Activated CD8-positive, alpha-beta memory T cell treated with anti-CD3 and anti-CD28 coated beads for 48 hours (primary cell): ENCODE results near the gene DSCAML1.

ENCODE experiments used
- DNase-seq, 3 experiments: peaks; one replicate each; pipeline ENCODE4 v3.0.0-alpha.2; 2020; ENCODE audit warnings: low read depth in 2 of 3, low spot score in 2 of 3

The DSCAML1 gene

DNA sequence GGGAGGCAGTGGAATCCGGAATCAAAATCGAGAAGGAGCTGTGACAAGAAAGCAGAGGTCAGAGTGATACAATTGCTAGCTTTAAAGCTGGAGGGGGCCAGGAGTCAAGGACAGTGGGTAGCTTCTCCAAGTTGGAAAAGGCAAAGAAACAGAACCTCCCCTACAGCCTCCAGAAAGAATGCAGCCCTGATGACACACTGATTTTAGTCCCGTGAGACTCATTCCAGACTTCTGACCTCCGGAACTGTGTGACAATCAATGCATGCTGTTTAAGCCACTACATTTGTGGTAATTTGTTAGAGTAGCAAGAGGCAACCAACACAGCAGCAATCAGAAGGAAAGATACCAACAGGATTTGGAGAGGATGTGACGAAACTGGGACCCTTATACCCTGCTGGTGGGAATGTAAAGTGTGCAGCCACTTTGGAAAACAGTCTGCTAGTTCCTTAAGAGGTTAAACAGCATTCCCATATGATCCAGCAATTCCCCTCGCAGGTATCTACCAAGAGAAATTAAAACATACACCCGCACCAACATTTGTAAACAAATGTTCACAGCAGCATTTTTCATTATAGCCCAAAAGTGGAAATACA is 66.7 kb downstream of the DSCAML1 start:
- no peak for DNase-seq

GRCh38 chr11:117725048-117725734 is 71.8 kb downstream of the DSCAML1 start:
- no peak for DNase-seq

DNA sequence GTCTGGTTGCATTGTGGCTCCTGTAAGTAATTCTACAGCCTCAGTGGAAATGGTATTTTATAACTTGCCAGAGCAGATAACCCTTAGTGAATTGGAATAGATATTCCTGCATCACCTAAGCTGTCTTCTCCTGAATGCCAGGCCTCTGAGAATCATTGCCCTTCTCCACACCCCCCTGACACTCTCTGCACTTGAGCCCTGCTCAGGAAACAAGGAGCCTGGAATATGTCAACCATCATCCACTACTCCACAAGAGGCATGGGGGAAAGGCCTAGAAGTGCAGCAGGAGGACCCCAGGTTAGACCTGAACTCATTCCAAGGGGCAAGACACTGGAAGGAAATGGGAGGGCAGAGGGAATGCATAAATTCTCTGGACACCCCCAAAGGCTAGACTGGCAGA is 72.4 kb downstream of the DSCAML1 start:
- DNase-seq: no peak

- DNase-seq: no peak
Measured at GRCh38 chr11:117724104-117724503, 72.9 kb downstream of the DSCAML1 start.

DNA sequence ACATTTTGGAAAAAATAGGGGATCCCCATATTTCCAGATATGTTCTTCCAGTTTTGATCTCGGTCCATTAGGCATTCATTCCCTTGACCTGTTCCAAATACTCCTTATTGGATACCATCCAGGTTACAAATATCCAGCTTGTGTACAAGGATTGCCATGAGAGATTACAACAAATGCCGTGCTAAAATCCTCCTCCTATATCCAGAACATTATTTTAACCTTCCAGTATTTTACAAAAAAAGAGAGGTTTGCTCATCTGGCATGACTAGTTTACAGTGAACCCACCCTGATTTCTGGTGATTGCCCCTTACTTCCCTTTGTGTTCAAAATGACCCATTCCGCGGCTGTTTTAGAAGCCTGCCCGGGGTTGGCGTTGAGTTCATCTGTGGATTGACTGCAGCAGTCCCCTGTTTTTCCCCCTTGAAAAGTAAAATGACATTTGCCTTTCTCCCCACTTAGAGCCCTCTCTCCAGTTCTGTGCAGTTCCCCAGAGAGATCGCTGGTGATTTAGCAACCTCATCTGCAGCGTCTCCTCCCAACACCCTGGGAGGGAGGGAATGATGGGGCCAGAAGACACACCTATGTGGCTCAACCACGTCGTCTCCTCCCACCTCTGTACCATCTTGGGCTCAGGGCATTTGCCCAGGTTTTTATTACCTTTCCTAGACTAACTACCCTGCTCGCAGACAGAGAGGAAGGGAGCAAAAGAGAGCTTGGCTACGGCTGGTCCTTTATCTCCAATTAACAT is 73.6 kb downstream of the DSCAML1 start:
- no peak for DNase-seq

DNA sequence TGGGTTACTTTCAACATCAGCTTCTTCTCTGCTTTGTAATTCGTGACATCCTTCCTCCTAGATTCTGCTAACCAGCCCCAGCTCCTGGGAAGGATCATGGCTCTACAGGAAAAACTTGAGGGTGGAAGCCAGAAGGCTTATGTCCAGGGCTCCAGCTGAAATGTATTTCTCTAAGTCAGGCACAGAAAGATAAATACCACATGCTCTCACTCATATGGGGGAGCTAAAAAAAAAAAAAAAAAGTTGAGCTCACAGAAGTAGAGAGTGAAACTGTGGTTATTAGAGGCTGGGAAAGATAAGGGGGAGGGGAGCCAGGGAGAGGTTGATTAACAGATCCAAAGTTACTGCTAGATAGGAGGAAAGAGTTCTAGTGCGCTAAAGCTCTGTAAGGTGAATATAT is 74.9 kb downstream of the DSCAML1 start:
- no peak for DNase-seq

DNA sequence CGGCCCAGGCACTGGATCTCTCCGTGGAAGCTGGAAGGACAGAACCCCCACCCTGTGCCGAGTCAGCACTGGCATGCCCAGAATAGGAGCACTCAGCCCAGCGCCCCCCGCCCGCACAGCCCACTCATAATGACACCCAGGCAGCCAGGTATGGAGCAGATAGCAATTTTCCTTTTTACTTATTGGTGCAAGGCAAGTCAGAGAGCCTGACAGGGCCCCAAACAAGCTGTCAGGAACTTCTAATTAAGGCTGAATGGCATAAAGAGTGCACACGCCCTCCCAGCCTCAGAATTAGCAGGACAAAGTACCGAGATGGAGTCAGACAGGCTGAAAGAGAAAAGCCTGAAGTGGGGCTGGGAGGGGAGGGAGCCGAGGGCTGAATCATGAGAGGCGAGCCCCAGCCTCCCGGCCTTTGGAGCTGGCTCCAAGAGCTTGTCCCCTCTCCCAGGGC is 76.9 kb downstream of the DSCAML1 start:
- no peak for DNase-seq

- no peak for DNase-seq
Measured at GRCh38 chr11:117719480-117719879, 77.5 kb downstream of the DSCAML1 start.

DNA sequence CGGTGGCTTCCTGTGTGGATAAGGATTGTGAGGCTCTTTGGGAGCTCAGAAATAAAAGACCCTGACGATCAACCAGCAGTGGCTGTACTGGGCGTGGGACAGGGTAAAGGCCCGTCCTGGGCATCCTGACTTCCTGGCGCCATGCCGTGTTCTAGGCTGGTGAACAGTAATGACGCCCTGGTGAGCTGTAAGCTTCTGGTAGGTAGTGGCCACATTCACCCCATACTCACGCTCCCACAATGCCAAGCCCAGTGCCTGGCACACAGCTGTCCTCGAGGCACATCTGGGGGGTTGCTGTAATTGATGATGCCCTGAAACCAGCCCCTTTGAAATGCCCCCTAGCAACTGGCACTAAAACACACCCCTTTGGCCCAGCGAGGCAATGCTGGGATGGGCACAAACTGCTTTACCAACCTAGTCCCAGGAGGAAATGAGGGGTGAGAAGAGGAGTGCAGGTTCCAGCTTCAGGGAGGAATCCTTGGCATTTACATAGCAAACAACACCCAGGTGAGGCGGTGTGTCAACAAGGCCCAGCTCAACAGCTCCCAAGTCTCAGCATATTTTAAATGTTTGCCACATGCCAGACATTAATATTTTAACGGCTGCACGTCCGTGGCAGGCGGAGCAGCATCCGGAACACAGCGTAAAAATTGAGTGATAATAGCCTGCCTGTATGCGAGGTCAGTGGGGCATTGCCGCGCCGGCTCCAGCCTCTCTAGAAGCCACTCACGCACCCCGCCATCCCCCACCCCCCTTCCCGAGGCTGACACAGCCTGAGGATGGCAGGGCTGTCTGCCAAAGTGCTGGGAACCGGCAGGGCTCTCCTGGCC is 79.3 kb downstream of the DSCAML1 start:
- no peak for DNase-seq

GRCh38 chr11:117716521-117717440 is 80.2 kb downstream of the DSCAML1 start:
- no peak for DNase-seq

DNA sequence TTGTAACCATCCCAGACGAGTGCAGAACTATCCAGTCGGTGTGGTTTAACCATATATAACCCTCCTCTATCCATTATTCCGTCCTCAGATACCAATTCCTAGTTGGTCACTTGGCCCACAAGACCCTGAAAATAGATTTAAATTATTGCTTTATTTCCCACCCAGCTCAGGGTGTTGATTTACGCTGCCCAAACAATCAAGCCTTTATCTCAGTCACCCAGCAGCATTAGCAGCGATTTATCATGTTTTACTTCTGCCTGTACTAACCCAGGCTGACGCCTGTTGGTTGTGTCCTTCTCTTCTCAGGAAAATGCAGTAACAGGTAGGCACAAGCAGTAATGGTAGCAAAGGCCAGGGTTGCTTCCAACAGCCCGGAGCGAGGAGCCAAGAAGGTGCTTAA is 81.2 kb downstream of the DSCAML1 start:
- no peak for DNase-seq

- DNase-seq: no peak
Measured at GRCh38 chr11:117713538-117713991, 83.5 kb downstream of the DSCAML1 start.

DNA sequence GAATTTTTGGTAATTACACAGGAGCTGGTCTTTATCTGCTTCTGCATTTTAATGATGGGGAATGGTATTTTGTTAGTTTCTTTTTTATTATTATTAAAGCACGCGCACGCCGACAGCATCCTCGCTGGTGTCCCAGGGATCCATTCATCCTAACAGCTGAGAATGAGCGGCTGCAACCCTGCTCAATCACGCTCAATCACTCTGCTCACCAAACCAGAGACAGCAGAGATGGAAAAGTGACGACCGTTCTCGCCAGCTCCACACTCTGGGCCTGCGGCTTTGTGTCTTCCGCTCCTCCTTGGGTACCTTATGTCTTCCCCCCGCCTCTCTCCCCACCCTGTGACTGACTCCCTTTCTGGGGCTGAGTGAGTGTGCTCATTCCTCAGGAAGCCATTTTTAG is 84.5 kb downstream of the DSCAML1 start:
- DNase-seq: no peak

DNA sequence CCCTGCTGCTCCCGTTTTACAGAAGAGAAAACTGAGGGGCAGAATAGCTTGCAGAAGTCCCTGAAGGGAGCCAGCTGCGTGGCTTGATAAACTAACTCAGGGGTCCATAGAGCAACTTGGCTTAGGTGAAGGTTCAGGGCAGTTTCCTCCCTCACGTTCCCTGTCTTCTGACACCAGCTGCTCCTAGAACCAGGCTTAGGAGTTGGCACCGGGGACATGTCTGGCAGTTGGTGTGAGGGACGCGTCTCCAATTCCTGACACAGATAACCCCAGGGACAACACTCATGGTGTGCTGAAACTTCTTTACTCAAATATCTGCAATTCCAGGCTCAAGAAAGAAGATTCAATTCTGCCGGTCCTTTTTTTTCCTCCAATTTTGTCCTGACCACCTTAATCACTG is 85.7 kb downstream of the DSCAML1 start:
- no peak for DNase-seq

DNA sequence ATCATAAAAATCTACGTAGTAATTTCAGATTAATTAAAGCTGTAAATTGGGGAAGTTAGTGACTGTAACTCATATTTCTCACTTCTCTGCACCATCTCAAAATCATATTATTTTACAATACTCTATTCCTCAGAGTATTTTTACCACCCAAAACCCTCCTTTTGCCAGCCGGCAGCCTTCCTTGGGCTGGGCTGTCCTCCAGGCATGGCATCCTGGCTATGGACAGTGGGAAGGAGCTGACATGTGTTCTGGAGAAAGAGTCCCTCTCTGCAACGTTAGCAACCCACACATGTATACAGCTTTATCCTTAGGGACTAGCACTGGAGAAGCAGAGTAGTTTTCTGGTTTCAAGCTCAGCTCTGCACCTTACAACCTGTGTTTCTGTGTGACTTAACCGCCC is 86.8 kb downstream of the DSCAML1 start:
- no peak for DNase-seq

- DNase-seq: no peak
Measured at GRCh38 chr11:117706322-117706814, 90.6 kb downstream of the DSCAML1 start.

DNA sequence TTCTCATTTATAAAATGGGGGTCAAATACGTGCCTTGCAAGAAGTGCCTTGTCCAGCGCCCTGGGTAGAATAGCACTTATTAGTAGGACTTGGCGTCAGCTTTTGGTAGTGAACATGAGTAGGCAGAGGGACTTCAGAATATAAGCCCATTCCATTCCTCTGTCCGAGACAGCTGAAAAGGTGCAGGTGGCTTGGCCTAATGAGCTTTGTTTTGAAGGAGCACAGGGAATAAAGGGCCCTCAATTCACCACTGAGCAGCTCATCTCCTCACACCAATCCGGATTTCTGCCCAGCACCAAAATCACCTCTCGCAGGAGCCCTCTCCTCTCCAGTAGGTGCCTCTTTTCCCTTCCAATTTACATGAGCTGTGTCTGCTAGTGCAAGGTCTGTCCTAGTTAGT is 91.2 kb downstream of the DSCAML1 start:
- DNase-seq: no peak

DNA sequence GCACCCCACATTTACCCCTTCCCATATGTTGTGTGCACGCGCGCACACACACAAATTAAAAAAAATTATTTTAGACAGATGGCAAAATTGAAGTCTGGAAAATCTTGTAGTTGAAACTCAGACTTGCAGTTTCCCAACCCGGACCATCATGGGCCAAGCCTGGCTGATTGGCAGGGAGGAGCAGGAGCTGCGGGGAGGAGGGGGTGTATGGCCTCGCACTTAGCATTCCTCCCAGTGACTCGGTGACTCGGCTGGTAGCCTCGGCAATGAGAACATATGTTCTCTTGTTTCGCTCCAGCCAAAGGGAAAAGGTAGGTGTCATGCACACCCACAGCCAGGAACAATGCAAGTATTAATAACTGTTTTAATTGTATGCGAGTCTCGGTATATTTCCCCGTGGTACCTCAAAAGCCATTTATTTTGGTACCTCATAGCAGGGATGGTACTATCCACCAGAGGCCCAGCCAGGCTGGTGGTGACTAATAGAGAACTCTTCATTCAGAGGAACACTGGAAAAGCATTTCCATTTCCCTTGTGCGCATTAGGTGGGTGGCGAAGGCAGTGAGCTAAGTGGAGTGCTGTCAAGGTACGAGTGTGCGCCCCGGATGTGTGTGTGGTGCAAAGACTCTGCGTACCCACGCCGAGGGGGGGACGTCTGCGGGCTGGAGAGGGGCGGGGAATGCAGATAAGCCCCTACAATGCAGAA is 92.5 kb downstream of the DSCAML1 start:
- no peak for DNase-seq

DNA sequence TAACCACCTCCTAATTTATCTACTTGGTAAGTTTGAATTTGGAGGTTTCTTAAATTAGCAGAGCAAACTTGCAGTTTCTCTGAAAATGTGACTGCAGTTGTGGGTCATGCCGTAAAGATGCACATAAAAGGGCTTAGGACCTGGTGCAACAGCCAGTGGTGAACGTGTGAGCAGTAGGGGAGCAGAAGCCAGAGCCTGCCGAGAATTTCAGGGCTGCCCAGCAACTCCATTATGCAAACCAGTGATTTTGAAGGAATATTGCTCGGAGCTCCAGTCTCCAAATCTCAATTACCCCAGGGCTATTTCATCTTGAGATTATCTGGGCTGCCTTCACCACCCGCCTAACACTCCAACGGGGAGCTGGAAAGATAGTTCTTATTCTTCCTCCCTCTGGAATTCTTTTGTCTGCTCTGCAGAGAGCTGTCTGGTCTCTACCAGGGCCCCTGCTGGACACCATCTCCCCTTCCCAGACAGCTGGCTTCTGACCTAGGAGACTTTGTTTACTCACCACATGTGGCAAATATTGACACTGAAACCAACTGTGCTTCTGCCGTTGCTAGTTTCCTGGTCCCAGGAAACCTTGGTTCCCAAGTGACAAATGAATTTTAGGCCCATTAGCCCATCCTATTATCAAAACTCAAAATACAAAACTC is 93.9 kb downstream of the DSCAML1 start:
- no peak for DNase-seq
